Stimulated activated CD4-positive, alpha-beta T cell treated with anti-CD3 and anti-CD28 coated beads, Interleukin-2, amount 100 ng/mL, for 24 hours (primary cell): Measurements from ENCODE around the gene BST1.
"Not testable (repeated sequence)": the region's sequence is repeated elsewhere in the genome, so short reads cannot be mapped to it uniquely, and the experiment has no call there.

Experiments used
- DNase-seq, 2 donors: peaks; one replicate each; pipeline ENCODE4 v3.0.0-alpha.2; 2020

The BST1 gene

DNA sequence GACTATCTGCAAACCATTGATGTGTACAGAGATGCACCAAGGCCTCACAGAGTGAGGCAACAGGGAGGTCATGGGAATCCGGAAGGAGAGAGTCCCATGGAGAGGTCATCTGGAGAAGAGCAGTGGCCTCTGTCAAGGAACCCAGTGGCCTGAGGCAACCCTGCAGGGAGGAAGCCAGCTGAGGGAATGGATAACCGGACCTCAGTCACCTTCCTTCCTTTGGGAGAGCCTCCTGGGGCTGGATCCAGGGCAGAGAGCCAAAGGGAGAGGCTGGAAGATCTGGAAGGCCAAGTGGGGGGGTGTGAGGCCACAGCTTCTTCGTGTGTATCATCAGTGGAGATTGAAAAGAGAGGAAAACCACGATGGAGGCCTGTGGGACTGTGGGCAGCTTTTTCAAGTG lies 50.9 kb downstream of the BST1 start:
- no peak for DNase-seq

DNA sequence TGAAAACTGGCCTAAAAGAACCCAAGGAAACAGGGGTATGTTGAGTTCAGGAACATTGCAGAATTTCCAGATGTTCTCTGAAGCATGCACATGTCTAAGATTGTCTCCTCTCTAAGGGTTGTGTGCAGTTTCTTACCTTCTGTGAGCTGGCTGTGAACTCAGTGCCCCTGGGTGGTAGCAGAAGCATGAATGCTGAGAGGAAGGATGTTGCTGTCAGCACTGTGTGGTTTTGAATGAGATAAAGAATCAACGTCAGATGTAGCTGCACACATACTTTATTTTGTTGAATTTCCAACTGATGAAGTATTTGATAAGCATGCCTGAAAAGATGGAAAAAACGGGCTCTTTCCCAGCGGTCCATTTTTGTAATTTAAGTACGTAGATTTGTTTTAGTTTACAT lies 51.5 kb downstream of the BST1 start:
- peak in 1 of 2 donors; percentile 30 for DNase-seq

- peak; percentile 62 to 64 for DNase-seq
Observed at GRCh38 chr4:15755321-15756155, 52.7 kb downstream of the BST1 start.

DNA sequence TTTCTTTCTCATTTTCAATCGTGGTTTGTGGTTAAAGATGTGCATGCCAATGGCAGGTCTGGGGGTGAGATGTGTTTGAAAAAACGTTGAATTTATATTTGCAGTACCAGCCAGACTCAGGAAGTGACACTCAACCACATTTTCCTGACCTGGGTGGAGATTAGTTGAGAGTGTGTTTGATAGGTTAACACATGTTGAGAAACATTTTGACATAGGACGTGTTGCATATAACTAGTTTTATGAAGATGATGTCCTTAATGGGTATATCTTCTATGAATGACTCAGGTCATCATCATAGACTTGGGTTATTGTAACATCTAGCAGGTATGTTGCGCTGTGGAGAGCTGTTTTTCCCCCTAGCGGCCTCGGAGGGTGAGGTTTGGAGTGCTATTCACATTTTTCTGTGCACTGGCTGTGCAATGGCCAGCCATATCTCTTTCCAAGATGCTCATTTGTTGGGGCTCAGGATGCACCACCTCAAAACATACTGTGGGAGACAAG lies 53.5 kb downstream of the BST1 start:
- peak; percentile 73 to 79 for DNase-seq

DNA sequence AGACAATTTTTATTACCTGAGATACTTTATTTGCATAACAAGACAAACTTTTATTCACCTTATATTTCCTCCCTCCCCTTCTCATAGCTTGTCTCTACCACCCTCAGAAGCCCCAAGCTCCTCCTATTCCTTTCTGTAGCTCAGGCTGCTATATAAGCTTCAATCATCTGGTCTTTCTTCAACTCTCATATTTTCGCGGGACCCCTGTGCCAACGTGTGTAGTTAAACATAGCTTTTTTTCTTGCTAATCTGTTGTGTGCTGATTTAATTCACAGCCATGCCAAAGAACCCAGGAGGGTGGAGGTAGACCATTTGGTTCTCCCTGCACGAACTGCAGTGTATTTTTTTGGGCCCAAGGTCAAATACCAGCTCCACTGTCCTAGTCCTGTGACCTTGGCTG lies 54.2 kb downstream of the BST1 start:
- no peak for DNase-seq

DNA sequence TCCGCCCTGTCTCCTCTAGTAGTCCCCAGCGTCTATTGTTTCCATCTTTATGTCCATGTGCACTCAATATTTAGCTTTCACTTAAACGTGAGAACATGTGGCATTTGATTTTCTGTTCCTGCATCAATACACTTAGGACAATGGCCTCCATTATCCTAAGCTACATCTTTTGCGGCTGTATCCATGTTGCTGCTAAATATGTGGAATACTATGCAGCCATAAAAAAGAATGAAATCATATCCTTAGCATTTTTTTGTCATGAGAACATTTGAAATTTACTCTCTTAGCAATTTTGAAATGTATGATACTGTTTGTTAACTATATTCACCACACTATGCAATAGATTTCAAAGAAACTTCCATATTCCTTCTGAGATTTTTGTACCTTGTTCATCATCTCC lies 55.4 kb downstream of the BST1 start:
- no peak for DNase-seq

DNA sequence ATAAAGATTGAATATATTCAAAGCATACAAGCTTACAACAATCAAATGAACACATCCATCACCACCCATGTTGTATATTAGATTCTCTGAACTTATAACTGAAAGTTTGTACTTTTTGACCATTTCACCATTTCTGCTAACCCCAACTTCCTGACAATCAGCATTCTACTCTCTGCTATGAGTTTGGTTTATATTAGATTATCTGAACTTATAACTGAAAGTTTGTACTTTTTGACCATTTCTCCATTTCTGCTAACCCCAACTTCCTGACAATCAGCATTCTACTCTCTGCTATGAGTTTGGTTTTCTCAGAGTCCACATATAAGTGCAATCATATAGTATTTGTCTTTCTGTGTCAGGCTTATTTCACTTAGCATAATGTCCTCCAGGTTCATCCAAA lies 59.6 kb downstream of the BST1 start:
- DNase-seq: not testable (repeated sequence)

GRCh38 chr4:15765391-15765790 lies 62.5 kb downstream of the BST1 start:
- DNase-seq: no peak

DNA sequence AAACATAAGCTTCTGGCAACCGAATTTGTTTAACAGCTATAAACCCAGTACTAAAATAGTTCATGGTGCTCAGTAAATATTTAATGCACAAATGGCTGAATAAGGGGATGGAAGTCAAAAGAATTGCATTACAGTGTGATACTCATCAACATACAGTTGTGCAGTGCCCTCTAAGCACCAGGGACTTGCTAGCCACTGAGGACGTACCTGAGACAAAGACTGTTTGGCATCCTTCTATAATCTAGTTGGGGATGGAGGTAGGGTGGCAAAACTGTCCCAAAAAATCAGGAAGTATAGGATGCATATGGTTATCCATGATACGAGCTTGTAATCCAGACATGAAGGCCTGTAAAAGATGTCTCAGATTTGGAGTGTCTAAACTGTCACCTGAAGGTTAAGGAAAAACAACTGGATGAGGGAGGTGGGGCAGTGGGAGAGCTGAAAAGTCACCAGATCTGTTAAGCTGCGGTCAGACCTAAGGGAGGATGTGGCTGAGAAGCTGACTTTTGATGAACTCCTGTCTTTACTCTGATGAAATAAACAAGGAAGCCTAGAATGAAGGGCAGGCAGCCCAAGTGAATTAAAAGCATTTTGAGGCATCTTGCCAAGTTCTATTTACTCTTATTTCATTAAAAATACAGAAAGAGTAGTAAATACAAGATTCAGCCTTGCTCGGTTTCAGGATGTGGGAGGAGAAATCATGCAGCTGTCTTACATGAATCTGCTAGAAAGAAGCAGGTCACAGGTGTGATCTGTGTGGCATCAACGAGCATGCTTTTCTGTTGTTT lies 63.2 kb downstream of the BST1 start:
- peak; percentile 31 to 36 for DNase-seq

DNA sequence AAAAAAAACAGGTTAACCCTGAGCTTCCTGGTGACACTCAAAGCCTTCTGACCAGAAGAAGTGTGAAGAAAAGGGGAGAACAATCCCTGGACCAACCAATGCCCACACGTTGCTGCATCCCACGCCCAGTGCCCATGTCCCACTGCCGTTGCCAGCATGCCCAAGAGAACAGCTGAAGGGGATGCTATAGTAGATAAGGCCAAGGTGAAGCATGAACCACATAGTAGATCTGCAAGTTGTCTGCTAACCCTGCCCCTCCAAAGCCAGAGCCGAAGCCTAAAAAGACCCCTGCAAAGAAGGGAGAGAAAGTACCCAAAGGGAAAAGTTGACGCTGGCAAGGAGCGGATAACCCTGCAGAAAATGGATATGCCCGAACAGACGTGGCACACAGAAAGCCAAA lies 64.0 kb downstream of the BST1 start:
- DNase-seq: no peak

DNA sequence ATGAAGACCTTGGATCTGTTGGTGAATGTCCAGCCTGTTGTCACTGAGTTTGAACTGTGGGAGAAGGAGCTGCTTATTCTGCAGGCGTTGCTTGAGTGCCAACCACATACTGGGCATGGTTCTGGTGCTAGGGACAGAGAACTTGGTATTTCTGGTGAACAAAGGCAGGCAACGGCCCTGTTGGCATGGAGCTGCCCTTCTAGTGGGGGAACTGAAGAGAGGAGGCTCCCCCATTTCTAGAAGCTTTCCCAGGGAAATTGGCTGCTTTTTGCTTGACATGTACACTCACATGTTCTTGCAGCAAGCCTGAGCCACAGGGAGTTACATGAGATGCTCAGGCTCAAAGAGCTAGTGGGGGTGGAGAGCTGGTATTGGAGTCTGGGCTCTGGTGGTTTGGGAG lies 66.3 kb downstream of the BST1 start:
- DNase-seq: no peak

DNA sequence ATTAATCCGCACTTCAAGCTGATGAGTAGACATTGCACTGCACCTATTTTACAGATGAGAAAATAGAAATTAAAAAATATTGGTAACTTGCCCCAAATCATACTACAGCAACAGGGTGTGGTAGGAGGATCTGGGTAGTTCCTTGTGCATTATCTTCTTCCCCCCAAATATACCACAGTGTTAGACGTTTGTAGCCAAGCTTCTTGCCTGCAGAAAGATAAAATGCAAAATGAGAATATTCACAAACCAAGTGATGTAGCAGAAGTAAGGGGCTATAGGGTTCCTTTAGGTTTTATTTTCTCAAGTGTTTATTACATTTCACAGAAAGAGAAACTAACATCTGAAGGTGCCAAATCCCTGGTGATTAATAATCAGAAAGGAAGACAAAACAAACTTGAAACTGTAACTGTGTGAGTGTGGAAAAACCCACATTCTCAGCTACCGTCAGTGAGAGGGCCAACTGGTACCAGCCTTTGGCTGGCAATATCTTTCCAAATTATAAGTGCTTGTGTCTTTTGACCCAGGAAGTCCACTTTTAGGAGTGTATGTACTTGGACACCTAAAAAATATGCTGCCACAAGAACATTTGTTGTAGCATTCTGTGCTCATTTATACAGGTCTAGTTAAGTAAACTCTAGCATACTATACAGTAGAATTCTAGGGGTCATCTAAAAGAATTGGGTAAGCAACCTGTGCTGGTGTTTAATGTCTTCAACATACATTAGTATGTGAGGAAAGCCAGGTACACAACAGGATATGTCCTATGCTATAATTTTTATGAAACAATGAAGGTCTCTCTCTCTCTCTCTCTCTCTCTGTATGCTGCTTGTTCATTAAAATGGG lies 68.6 kb downstream of the BST1 start:
- no peak for DNase-seq

GRCh38 chr4:15774020-15774420 lies 71.2 kb downstream of the BST1 start:
- no peak for DNase-seq

GRCh38 chr4:15776871-15777648 lies 74.2 kb downstream of the BST1 start:
- DNase-seq: no peak

GRCh38 chr4:15777697-15778288 lies 74.9 kb downstream of the BST1 start:
- DNase-seq: no peak

GRCh38 chr4:15778289-15779241 lies 75.7 kb downstream of the BST1 start, which contains the start of gene CD38:
CD38 (plus strand) TSS chr4:15778328; CDS start chr4:15778415, 87 bp downstream.
- DNase-seq: peak; percentile 55 to 62

DNA sequence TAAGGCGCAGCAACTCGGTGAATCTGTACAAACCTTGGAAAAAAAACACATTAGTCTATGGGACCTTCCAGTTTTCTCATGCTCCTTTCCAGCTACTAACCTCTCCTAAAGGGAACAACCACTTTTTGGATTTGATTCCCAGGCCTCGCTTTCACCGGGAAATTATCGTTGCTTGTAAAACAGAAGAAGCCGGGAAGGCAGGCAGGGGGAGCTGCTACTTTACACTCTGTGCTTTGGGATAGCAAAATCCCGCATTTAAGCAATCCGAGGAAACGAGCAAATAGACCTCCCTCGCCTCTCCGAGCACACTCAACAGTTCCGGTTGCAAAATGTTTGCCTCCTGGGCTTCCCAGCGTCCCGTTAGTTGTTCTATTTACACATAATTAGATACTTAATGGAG lies 76.4 kb downstream of the BST1 start:
- no peak for DNase-seq

DNA sequence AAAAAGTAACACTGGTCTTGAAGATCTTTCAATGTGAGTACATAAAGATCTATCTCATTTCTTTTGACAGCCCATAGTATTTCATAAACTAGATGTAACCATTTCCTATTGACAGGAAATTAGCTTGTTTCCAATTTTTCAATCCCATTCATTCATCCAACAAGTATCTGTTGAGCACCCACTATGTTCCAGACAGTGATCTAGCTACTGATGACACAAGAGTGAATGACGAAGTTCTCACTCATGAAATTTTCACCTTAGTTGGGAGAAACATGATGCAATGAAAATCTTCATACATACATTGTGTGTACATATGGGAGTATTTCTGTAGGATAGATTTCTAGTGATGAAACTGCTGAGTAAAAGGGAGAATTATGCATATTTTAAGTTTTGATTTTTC lies 76.9 kb downstream of the BST1 start:
- DNase-seq: no peak

DNA sequence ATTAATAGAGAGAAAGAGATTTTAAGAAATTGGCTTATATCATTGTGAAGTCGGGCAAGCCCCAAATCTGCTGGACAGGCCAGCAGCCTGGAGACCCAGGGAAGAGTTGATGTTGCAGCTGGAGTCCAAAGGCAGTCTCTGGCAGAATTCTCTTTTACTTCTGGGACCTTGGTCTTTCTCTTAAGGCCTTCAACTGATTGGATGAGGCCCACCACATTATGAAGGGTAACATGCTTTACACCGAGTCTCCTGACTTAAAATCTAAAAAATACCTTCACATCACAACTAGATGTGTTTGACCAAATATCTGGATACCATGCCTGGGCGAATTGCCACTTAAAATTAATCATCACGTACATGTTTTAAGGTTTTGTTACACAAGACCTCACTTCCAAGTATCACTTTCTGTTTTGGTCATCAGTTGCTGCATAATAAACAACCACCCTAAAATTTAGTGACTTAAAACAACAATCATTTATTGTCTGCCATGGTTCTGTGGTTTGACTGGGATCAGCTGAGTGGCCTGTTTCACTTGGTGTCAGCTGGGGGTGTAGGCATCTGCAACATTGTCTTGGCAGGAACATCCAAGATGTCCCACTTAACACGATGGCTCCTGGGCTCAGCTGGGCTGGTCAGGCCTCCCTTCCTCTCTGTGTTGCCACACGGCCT lies 78.7 kb downstream of the BST1 start:
- DNase-seq: peak in 1 of 2 donors; percentile 26
